ENCODE measurements around the gene RPL34.
A peak's percentile ranks its signal among the peaks of the same experiment; 100 is the strongest.

The RPL34 gene

DNA sequence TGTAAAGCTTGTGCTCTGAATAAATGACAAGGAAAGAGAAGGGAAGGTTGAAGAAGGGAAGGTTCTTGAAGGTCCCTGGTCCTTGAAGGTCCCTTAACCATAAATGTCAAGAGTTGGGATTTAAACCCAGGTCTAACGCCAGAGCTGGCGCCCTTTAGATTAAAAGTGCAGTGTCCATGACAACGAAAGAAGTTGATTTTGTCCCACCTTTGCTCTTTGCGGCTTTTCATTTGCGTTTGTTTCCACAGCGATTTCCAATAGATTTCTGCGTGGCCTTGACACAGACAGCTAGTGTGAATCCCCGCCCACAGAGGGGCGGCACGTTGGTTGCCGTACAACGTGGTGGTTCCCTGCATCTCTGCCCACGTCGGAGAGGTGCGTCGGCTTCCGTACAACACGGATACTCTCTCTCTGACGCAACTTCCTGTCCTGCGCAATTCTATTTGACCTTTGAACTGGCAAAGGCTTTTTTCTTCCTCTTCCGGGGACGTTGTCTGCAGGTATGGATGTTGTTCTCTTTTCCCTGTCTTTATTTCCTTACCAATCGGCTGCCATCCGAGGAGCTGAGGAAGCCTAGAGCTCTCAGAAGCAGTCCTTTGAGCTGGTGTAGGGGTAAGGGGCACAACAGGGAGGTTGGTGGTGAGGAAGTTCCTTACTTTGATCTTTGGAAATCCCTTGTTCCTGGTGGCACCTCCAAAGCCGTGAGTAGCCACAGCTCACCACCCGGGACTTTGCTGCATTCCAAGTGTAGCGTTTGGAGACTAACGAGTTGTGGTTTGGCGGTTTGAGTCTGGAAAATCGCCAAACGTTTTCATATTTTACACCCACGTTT lies at the start of gene RPL34:
RPL34 (plus strand) TSS at position 476 of the 832 bp plus-strand sequence. CDS start 1,384 bp downstream, outside the sequence.
- peak; percentile 94 for FAIRE-seq
- TF ChIP-seq, protein P1, sequence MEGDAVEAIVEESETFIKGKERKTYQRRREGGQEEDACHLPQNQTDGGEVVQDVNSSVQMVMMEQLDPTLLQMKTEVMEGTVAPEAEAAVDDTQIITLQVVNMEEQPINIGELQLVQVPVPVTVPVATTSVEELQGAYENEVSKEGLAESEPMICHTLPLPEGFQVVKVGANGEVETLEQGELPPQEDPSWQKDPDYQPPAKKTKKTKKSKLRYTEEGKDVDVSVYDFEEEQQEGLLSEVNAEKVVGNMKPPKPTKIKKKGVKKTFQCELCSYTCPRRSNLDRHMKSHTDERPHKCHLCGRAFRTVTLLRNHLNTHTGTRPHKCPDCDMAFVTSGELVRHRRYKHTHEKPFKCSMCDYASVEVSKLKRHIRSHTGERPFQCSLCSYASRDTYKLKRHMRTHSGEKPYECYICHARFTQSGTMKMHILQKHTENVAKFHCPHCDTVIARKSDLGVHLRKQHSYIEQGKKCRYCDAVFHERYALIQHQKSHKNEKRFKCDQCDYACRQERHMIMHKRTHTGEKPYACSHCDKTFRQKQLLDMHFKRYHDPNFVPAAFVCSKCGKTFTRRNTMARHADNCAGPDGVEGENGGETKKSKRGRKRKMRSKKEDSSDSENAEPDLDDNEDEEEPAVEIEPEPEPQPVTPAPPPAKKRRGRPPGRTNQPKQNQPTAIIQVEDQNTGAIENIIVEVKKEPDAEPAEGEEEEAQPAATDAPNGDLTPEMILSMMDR (IDR thresholded peaks at IDR 0.05; ENCODE audit: insufficient read depth, missing control alignments), result no peak
- peak; percentile 18 for DNase-seq (ENCODE audit: insufficient read length, low spot score)

DNA sequence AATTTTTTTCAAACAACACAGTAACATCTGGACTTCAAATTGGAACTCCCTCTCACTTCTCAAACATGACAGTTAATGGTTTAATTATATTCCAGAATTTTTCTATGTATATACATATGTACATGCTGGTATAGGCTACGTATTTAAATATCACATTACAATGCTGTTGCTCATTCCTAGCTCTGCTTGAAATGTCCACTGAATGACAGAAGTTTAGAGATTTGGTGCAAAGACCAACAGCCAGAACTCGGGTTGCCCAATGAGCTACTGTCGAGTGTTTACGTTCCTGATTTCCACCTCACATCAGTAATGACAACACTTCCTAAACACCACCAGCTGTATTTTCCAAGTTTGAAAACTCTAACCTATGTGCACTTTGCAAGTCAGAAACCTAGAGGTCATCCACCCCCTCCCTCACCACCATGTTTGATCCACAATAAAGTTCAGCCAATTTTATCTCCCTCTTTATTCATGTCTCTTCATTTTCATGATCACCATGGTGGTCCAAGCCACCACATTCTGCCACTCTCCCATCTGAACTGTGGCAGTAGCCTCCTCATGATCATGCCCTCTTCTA lies 49.3 kb upstream of the RPL34 start:
- DNase-seq (ENCODE audit: insufficient read length, low spot score), result no peak
- TF ChIP-seq, protein P1 (IDR thresholded peaks at IDR 0.05; ENCODE audit: insufficient read depth, missing control alignments), result no peak
- FAIRE-seq, result no peak

DNA sequence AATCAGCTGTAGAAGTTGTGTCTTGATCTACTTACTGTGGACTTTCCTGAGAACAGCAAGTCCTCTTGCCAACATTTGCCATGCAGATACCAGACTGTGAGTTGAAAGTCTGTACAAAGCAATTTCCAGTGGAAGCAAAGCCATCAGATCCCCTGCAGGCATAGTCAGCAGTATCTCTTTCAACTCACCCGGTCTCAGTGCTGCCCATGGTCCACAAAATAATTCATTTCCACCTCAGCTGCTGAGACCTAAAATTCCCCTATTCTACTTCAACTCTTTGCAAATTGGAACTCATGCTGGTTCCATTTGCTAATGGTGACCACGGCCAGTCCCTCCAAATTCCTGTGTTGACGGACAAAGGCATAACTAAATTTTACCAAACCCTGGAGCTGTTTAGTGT lies 46.0 kb upstream of the RPL34 start:
- FAIRE-seq (no peak), DNase-seq (ENCODE audit: insufficient read length, low spot score) (no peak)
- TF ChIP-seq, protein P1 (IDR thresholded peaks at IDR 0.05; ENCODE audit: insufficient read depth, missing control alignments), result no peak

DNA sequence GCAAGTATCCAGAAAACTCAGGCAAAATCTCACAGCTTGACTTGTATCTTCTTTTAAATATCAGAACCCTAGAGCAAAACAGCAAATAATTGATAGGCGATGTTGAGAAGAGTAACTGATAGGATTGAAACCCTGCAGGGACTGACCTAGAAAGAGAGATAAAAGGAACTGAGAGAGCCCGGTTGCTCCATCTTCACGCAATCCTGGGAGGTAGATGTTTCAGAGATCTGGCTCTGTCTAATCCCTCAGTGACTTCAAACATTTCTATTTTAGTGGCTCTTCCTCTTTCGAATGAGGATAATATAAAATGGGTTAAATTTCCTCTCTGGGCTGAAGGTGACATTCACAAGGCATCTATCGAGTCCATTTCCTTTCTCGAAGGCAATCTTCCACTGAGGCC lies 39.3 kb upstream of the RPL34 start:
- TF ChIP-seq, protein P1 (IDR thresholded peaks at IDR 0.05; ENCODE audit: insufficient read depth, missing control alignments), result no peak
- FAIRE-seq, result no peak
- no peak for DNase-seq (ENCODE audit: insufficient read length, low spot score)

DNA sequence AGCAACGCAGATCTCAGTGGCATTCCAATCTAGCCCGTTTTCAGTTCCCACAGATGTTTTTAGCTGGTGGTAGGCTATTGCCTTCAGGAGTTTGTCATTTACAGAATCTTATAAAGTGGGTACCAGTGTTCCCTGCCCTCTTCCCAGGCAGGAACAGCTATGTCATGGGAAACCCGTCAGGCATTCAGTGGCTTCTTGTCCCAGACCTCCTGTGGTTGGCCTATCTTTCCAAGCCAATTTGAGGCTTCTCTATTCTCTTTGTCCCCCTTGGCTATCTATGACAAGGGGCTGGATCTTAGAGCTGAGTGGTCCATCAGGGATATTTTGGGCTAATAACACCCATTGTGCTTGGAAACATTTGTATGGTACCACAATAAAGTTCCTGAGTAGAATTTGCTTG lies 33.6 kb upstream of the RPL34 start:
- TF ChIP-seq, protein P1 (IDR thresholded peaks at IDR 0.05; ENCODE audit: insufficient read depth, missing control alignments), result no peak
- no peak for DNase-seq (ENCODE audit: insufficient read length, low spot score)
- no peak for FAIRE-seq

DNA sequence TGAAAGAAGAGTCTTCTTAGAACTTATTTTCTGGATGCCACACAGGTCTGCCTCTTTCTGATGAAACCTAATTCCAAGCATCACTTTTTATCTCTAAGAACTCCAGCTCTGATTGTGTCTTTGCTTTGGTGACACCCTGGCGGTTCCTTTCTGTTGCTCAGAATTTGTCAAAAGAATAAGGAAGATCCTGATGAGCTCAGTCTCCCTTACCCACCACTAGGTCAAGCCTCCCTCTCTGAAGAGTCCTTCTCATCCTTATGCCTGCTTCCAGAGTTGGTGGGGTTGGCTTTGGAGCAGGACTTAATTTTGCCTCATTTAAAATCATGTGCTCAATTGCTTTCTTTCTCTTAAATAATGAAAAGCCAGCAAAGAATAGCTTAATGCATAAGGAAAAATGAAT lies 31.5 kb upstream of the RPL34 start:
- FAIRE-seq (no peak), DNase-seq (ENCODE audit: insufficient read length, low spot score) (no peak)
- TF ChIP-seq, protein P1 (IDR thresholded peaks at IDR 0.05; ENCODE audit: insufficient read depth, missing control alignments), result no peak

DNA sequence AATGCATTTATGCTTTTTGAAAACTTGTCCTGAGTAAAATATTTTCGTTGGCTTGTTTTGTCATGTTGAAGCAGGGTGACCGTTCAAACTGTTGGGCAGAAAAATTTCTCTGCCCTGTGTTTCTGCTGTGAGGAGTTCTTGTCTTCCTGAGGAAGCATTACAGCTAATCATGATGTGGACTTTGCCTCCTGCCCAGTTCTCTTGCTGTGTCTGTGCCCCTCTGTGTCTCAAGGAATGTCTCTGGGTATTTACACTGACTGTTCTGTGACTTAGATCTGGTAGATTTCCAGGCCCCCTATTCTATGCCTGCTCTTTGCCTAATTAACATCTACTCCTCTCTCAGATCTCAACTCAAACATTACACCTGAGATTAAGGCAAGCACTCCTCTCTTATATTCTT lies 30.4 kb upstream of the RPL34 start:
- FAIRE-seq, result no peak
- TF ChIP-seq, protein P1 (IDR thresholded peaks at IDR 0.05; ENCODE audit: insufficient read depth, missing control alignments), result no peak

More for the DNA sequence above, 30.4 kb upstream of the RPL34 start:
- no peak for DNase-seq (ENCODE audit: insufficient read length, low spot score)

Data from D721Med (cell line).